Glutamatergic neuron (in vitro differentiated cells): ENCODE measurements around the gene EFCAB5. TPM values are rescaled to one million over a fixed set of nuclear protein-coding genes. Genes with fewer than 3 reads are reported as not detected.

Experiments used
- DNase-seq: peaks from one replicate; pipeline ENCODE4 v3.0.0; 2022
- H3K27ac Mint-ChIP-seq: one replicate; pipeline ENCODE4 v1.8.0; 2020; ENCODE audit warnings: mild to moderate bottlenecking, mixed read lengths, inconsistent platforms; ENCODE audit not compliant: unreplicated experiment
- H3K27me3 Mint-ChIP-seq: one replicate; pipeline ENCODE4 v1.8.0; 2020; ENCODE audit warnings: mild to moderate bottlenecking, moderate library complexity, mixed read lengths, inconsistent platforms; ENCODE audit not compliant: unreplicated experiment
- H3K36me3 Mint-ChIP-seq: one replicate; pipeline ENCODE4 v1.8.0; 2020; ENCODE audit warnings: mild to moderate bottlenecking, mixed read lengths, inconsistent platforms; ENCODE audit not compliant: unreplicated experiment
- H3K4me1 Mint-ChIP-seq: one replicate; pipeline ENCODE4 v1.8.0; 2020; ENCODE audit warnings: mild to moderate bottlenecking, low read depth, mixed read lengths, inconsistent platforms; ENCODE audit not compliant: unreplicated experiment
- H3K4me3 Mint-ChIP-seq: one replicate; pipeline ENCODE4 v1.8.0; 2020; ENCODE audit warnings: mild to moderate bottlenecking, mixed read lengths, inconsistent platforms; ENCODE audit not compliant: unreplicated experiment
- H3K9me3 Mint-ChIP-seq: one replicate; pipeline ENCODE4 v1.8.0; 2020; ENCODE audit warnings: mild to moderate bottlenecking, moderate library complexity, mixed read lengths, inconsistent platforms; ENCODE audit not compliant: unreplicated experiment
- total RNA-seq: library from RNA; stranded (reverse); fragmentation: NEBNext Ultra II Directional; extraction: Animal tissue kit (Norgen Biotek cat#: 25700); gene quantifications from one replicate; pipeline ENCODE4 v1.2.1, GENCODE V29; 2021; ENCODE audit not compliant: unreplicated experiment
- TF ChIP-seq, protein P1 (sequence below): fragments of 200-600 bp; sonication (generic); IDR thresholded peaks from one replicate; pipeline ENCODE4 v1.5.0; 2021; ENCODE audit not compliant: partially characterized antibody, unreplicated experiment

Gene EFCAB5
- total RNA-seq, 1 donor from 2014 or later: 0.69 TPM

DNA sequence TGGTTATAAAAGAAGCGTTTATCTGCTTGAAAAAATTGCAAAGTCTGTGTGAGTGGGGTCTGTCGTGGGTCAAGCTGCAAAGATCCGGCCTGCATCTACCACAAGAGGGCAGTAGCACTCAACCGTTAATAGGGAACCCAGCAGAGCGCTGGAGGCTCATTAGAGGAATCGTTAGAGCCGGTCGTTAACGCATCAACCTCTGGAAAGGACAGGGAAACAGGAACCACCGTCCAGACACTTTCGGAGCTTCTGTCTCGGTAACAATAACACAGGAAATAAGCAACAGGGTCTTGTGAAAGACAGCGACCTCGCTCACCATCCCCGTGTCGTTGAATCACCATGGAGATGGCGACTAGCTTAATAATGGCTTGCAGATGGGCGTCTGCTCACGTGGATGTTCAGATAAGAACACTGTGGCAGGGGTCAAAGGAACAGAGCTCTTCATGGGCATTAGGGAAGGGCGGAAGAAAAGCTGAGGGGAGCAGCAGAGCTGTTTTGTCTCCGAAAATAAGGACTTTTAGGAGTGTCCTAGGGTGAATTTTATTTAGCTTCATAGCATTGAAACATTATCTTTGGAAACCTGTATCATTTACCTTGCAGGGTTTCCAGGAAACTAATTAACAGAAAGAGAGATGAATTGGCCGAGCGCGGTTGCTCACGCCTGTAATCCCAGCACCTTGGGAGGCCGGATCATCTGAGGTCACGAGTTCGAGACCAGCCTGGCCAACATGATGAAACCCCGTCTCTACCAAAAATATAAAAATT lies 163.3 kb downstream of the EFCAB5 start:
- Mint-ChIP-seq H3K27ac (peak overlapping the region; percentile 95), H3K4me1 (peaks cover 4% of the 10 kb centered on the region)

DNA sequence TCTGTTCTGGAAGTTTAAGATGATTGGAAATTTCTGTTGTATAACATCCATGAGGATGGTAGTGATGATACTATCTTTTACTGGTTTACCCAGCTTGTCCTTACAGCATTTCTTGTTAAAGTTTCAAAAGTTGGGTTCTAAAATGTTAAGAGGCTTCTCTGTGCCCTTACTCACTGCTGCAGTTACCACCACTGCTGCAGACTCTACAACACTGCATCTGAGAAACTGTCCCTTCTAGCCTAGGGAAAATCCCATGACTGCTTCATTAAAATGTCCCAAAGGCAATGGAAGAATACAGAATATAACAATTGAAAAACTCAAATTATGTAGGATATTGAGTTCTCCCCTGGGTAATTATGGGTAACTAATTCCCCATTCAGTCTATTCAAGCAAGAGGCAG lies 171.4 kb downstream of the EFCAB5 start:
- H3K27ac Mint-ChIP-seq: no peak overlapping the region
- H3K27me3 Mint-ChIP-seq: no peaks in the 10 kb centered on the region
- no peak overlapping the region for H3K4me3 Mint-ChIP-seq
- peaks cover 5% of the 10 kb centered on the region for H3K9me3 Mint-ChIP-seq
- peaks cover 2% of the 10 kb centered on the region for H3K4me1 Mint-ChIP-seq
- no peak for DNase-seq
- TF ChIP-seq, protein P1, sequence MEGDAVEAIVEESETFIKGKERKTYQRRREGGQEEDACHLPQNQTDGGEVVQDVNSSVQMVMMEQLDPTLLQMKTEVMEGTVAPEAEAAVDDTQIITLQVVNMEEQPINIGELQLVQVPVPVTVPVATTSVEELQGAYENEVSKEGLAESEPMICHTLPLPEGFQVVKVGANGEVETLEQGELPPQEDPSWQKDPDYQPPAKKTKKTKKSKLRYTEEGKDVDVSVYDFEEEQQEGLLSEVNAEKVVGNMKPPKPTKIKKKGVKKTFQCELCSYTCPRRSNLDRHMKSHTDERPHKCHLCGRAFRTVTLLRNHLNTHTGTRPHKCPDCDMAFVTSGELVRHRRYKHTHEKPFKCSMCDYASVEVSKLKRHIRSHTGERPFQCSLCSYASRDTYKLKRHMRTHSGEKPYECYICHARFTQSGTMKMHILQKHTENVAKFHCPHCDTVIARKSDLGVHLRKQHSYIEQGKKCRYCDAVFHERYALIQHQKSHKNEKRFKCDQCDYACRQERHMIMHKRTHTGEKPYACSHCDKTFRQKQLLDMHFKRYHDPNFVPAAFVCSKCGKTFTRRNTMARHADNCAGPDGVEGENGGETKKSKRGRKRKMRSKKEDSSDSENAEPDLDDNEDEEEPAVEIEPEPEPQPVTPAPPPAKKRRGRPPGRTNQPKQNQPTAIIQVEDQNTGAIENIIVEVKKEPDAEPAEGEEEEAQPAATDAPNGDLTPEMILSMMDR: no peak
- no peaks in the 10 kb centered on the region for H3K36me3 Mint-ChIP-seq

More for the DNA sequence above, 163.3 kb downstream of the EFCAB5 start:
- H3K9me3 Mint-ChIP-seq: peaks cover 2% of the 10 kb centered on the region
- DNase-seq: peak; percentile 81
- peak overlapping the region; percentile 98 for H3K4me3 Mint-ChIP-seq
- no peaks in the 10 kb centered on the region for H3K36me3 Mint-ChIP-seq
- no peaks in the 10 kb centered on the region for H3K27me3 Mint-ChIP-seq
- TF ChIP-seq, protein P1: peak; percentile 76

DNA sequence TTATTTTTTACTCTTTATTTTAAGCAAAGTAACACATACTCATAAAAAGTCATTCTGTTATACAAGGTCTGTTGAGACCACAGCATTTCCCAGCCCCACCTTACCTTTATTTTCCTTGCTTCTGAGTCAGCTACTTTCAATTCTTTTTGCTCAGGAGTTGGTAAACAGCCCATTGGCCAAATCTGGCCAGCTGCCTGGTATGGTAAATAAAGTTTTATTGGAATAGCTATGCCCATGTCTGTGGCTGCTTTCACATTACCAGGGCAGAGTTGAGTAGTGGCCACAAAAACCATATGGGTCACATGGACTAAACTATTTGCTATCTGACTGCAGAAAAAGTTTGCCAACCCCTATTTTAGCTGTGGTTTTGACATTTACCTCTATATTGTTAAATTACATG lies 171.8 kb downstream of the EFCAB5 start:
- no peak for DNase-seq
- H3K4me3 Mint-ChIP-seq: no peak overlapping the region
- no peak overlapping the region for H3K27ac Mint-ChIP-seq
- no peaks in the 10 kb centered on the region for H3K27me3 Mint-ChIP-seq
- TF ChIP-seq, protein P1: no peak
- H3K4me1 Mint-ChIP-seq: peaks cover 6% of the 10 kb centered on the region
- H3K9me3 Mint-ChIP-seq: peaks cover 5% of the 10 kb centered on the region
- H3K36me3 Mint-ChIP-seq: no peaks in the 10 kb centered on the region

DNA sequence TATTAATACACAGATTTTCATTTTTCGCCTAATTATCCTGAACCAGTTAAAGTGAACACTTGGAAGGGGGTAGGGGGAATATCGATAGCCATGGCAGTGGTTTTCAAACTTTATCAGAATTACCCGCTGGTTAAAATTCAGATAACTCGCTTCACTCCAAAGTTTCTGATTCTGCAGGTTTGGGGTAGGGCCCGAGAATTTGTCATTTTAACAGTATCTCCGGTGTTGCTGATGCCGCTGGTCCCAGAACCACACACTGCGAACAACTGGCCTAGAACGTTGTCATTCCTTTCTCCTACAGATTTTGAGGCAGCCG lies 174.9 kb downstream of the EFCAB5 start:
- Mint-ChIP-seq H3K27me3 (no peaks in the 10 kb centered on the region), H3K4me3 (peak overlapping the region; percentile 96), H3K27ac (peak overlapping the region; percentile 96), H3K4me1 (peaks cover 7% of the 10 kb centered on the region), H3K9me3 (peaks cover 5% of the 10 kb centered on the region), H3K36me3 (no peaks in the 10 kb centered on the region)
- DNase-seq: no peak
- TF ChIP-seq, protein P1: no peak
